ENCODE measurements around the gene RIPOR3.

The RIPOR3 gene, protein sequence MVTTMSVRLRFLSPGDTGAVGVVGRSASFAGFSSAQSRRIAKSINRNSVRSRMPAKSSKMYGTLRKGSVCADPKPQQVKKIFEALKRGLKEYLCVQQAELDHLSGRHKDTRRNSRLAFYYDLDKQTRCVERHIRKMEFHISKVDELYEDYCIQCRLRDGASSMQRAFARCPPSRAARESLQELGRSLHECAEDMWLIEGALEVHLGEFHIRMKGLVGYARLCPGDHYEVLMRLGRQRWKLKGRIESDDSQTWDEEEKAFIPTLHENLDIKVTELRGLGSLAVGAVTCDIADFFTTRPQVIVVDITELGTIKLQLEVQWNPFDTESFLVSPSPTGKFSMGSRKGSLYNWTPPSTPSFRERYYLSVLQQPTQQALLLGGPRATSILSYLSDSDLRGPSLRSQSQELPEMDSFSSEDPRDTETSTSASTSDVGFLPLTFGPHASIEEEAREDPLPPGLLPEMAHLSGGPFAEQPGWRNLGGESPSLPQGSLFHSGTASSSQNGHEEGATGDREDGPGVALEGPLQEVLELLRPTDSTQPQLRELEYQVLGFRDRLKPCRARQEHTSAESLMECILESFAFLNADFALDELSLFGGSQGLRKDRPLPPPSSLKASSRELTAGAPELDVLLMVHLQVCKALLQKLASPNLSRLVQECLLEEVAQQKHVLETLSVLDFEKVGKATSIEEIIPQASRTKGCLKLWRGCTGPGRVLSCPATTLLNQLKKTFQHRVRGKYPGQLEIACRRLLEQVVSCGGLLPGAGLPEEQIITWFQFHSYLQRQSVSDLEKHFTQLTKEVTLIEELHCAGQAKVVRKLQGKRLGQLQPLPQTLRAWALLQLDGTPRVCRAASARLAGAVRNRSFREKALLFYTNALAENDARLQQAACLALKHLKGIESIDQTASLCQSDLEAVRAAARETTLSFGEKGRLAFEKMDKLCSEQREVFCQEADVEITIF

DNA sequence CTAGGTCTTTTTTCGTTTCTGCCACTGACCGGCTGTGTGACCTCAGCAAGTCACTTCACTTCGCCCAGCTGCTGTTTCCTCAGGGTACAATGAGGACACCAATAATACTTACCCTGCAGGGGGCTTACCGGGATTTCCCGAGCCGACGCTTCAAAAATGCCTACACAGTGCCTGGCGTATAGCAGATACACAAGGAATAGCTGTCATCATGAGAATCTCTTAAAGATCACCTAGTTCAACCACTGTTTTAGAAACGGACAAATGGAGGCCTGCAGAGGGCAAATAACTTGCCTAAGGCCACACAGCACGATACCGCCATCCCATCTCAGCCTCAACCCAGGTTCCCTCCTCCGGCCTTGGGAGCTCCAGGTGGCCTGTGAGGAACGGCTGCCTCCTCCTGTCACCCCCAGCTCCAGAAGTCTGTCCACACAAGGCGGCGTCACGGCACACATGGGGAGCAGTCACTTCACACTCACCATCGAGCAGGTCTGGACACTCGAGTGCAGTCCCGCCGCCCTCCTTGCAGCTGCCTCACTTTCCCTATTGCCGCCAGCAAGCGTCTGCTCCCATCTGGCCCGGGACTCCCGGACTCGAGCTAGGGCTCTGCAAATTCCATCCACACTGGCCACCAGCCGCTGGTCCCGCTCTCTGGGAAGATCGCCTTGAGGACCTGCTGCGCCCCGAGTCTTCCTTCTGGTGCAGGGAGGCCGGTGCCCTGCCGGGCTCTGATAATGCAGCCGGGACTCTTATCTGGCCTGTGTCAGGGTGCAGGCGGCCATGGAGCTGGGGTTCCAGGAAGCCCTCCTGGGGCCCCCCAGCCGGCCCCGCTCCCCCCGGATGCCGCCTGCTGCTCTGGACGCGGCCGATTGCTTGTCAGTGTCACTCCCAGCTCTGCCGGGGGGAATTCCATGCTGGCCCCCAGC lies at the start of gene RIPOR3:
RIPOR3 (minus strand) TSS at position 893 of the 923 bp plus-strand sequence; CDS start at position 479, 414 bp downstream.
- TF ChIP-seq GATA1 (IDR thresholded peaks at IDR 0.05; ENCODE audit: low read depth, low read length) = peak; percentile 97
- peak; percentile 67 for TF ChIP-seq POLR2A (IDR thresholded peaks at IDR 0.05; ENCODE audit: low read length)

DNA sequence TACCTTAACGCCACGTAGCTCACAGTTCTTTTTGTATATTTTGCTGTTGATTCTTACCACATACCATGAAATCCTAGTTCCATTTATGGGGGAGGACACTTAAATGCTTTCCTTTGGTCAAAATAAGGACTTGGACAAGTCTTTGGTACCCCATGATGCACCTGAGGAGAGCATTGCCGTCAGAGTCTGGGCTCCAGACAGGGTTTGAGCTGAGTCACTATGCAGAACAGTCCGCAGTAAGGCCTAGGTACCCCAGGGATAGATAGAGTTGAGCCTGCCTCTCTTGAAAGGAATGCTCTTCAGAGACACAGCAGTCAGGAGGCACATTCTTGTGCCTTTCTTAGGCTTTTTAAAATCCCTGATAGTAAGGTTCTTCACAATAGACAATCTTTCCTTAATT lies 46.0 kb upstream of the RIPOR3 start:
- TF ChIP-seq POLR2A (IDR thresholded peaks at IDR 0.05; ENCODE audit: low read length) = no peak
- TF ChIP-seq GATA1 (IDR thresholded peaks at IDR 0.05; ENCODE audit: low read depth, low read length) = no peak
- DNase-seq = no peak

More for the DNA sequence above, at the start of gene RIPOR3:
- peak; percentile 95 to 97 for DNase-seq

DNA sequence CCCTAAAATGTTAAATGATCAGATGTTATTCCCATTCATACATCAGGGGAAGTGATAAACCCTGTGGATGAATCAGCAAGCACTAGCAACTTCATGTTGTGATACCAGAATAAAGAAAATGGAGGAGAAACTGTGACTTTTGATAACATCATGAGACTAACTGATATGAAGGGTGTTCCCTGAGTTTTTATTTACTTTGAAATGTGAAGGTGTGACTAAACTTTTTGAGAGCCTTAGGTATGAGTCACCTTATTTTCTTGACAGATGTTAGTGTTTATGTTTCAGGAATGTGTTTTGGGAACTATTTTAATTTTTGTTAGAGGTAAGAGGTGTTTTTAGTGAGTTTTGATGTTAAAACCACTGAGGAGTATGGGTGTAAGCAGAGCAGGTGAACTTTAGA lies 44.5 kb upstream of the RIPOR3 start:
- TF ChIP-seq POLR2A (IDR thresholded peaks at IDR 0.05; ENCODE audit: low read length) = no peak
- TF ChIP-seq GATA1 (IDR thresholded peaks at IDR 0.05; ENCODE audit: low read depth, low read length) = no peak
- peak; percentile 58 to 60 for DNase-seq

DNA sequence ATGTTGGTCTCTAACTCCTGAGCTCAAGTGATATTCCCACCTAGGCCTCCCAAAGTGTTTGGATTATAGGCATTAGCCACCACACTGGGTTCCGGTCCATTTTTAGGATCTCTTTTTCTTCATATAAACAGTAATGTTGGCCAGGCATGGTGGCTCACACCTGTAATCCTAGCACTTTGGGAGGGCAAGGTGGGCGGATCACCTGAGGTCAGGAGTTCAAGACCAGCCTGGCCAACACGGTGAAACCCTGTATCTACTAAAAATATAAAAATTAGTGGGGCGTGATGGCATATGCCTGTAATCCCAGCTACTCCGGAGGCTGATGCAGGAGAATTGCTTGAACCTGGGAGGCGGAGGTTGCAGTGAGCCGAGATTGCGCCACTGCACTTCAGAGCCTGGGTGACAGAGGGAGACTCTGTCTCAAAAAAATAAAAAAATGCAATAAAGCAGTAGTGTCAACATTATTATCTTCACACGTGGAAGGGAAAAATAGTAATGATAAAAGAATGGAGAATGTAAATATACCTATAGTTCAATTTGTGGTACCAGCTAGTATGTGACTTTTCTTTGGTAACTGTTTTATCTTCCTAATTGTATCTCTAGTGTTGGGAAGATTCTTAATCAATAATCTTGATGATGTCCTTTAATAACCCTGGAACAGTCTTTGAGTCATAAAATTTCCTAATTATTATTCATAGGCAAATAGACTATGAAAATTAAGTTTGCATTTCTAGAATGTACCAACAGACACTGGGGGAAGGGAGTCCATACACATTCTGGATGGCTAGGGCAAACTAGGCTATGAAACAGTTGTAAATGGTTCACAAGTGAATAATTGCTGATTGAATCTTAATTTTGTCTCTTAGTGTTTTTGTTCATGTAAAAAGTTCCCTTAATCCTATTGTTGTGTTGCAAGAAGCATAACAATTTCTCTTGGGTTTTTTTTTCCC lies 43.7 kb upstream of the RIPOR3 start:
- TF ChIP-seq GATA1 (IDR thresholded peaks at IDR 0.05; ENCODE audit: low read depth, low read length) (no peak), POLR2A (IDR thresholded peaks at IDR 0.05; ENCODE audit: low read length) (no peak)
- no peak for DNase-seq

DNA sequence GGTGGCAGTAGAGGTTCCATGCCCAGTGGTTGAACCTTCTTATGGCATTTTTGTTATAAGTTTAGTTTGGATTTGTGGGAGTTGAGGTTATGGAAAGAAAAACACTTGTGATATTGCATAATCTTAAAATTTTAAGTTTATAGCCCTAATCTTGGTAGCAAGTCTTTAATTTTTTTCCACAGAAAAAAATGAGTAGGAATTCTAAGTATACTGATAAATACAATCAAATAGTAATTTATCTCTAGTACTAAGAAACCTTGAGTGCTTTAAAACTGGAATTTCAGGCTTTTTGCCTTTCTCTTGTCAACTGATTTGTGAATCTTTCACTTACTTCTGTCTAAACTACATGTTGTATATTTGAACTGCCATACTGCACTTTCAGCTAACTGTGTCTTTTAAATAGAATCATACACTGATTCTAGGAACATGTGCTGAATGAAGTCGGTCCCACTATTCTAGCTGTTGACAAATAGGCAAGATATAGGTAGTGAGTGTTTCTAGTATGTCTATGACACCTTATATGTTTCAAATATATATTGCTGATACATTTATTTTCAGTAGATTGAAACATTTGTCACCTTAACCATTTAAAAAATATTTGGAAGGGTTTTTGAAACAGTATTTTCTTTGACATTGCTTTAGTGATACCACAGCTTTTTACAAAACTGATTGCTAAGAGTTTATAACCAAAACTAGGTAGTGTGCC lies 42.5 kb upstream of the RIPOR3 start:
- no peak for DNase-seq
- TF ChIP-seq POLR2A (IDR thresholded peaks at IDR 0.05; ENCODE audit: low read length) (no peak), GATA1 (IDR thresholded peaks at IDR 0.05; ENCODE audit: low read depth, low read length) (no peak)

GRCh38 chr20:50731930-50732690 lies 40.8 kb upstream of the RIPOR3 start:
- TF ChIP-seq POLR2A (IDR thresholded peaks at IDR 0.05; ENCODE audit: low read length) (no peak), GATA1 (IDR thresholded peaks at IDR 0.05; ENCODE audit: low read depth, low read length) (no peak)
- DNase-seq = peak in 1 of 2 experiments; percentile 55

DNA sequence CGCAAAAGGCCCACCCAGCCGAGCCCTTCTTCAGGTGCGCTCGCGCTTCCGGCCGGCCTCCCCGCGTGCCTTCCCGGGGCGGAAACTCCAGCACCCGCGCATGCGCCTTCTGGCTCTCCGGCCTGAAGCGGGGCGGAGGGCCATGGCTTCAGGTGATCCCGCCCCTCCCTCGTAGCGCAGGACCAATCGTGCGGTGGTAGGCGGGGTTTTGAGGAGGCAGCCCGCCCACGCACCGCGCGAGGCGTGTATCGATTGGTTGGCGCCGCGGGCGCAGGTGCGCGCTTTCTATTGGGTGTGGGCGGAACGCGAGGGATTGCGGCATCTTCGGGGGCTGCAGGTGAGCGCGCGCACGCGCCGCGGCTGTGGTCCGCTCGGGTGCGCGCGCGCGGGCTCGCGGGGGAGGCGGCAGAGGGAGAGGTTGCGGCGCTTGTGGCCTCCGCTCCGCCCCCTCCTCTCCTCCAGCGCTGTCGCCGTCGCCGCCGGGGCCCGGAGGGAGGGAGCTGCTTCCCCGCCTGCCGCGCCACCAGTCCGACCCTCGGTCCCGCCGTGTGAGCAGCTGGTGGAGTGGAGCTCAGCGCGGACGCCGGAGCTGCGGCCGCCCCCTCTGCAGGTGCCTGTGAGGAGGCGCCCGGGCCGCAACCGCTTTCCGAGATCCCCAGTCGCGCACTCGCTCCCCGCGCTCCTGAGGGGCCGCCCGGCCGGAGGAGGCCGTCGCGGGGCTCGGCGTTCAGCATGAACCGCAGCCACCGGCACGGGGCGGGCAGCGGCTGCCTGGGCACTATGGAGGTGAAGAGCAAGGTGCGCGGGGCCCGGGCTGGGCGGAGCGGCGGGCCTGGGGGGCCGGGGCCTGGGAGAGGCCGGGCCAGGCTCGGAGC lies 40.0 kb upstream of the RIPOR3 start, which contains the start of gene PARD6B:
PARD6B (plus strand) TSS at position 526 of the 875 bp plus-strand sequence; CDS start at position 733, 207 bp downstream.
- peak; percentile 99 to 100 for DNase-seq
- peak; percentile 66 for TF ChIP-seq POLR2A (IDR thresholded peaks at IDR 0.05; ENCODE audit: low read length)
- no peak for TF ChIP-seq GATA1 (IDR thresholded peaks at IDR 0.05; ENCODE audit: low read depth, low read length)

DNA sequence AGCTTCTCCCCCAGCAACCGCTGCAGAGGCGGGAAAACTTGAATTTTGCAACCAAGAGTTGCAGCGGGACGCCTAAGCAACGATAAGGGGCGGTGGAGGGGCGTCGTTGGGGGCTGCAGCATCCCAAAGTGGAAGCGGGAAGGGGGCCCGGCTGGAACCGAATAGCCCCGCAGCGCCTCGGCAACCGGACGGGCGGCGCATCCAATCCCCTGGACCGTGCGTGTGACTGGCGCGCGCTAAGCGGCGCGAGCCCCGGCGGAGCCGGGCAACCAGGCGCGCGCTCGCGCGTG lies 39.4 kb upstream of the RIPOR3 start:
- DNase-seq = no peak
- TF ChIP-seq POLR2A (IDR thresholded peaks at IDR 0.05; ENCODE audit: low read length) = no peak
- no peak for TF ChIP-seq GATA1 (IDR thresholded peaks at IDR 0.05; ENCODE audit: low read depth, low read length)

- peak in 1 of 2 experiments; percentile 49 for DNase-seq
- TF ChIP-seq POLR2A (IDR thresholded peaks at IDR 0.05; ENCODE audit: low read length) = no peak
- TF ChIP-seq GATA1 (IDR thresholded peaks at IDR 0.05; ENCODE audit: low read depth, low read length) = no peak
Observed at GRCh38 chr20:50729901-50730764, 38.8 kb upstream of the RIPOR3 start.
